Lower leg skin (tissue), 3 donors: ENCODE data around the gene GNG4.

Source experiments
- POLR2A ChIP-seq, 2 donors: fragments of 450-650 bp; IDR thresholded peaks; one replicate each; pipeline ENCODE4 v1.6.1; 2016 to 2017; ENCODE audit warnings: antibody characterized with exemption in 2 of 2, mild to moderate bottlenecking in 1 of 2, moderate library complexity in 1 of 2
- TF ChIP-seq, protein P1 (sequence below), 3 donors: fragments of 450-650 bp; IDR thresholded peaks; one replicate each; pipeline ENCODE4 v1.5.1; 2016; ENCODE audit warnings: antibody characterized with exemption in 3 of 3, mild to moderate bottlenecking in 3 of 3, moderate library complexity in 2 of 3

DNA sequence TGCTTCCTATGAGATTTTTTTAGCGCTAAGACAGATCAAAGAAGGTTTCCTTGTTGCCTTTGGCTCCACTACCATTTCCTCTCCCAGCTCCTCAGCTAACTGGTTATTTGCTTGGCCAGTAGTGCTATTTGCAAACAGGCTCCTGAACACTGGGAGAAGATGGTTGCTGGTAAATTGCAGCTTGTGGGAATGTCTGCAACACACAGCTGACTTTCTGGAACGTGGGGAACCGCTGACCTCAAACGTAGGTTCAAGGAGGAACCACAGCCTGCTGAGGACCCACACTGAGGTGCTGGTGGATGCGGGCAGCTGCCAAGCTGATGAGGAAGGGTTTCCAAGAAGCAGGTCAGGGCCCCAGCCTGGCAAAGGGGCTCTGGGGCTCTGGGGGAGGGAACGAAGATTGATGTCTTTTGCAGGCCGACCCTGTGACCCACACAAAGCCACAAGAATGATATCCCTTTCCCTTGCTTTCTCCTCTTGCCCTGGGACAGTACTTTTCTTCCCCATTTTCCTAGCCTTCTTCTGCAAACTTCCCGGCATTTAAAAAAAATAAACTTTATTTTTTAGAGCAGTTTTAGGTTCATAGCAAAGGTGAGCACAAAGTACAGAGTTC lies 24.8 kb downstream of the GNG4 start:
- TF ChIP-seq, protein P1, sequence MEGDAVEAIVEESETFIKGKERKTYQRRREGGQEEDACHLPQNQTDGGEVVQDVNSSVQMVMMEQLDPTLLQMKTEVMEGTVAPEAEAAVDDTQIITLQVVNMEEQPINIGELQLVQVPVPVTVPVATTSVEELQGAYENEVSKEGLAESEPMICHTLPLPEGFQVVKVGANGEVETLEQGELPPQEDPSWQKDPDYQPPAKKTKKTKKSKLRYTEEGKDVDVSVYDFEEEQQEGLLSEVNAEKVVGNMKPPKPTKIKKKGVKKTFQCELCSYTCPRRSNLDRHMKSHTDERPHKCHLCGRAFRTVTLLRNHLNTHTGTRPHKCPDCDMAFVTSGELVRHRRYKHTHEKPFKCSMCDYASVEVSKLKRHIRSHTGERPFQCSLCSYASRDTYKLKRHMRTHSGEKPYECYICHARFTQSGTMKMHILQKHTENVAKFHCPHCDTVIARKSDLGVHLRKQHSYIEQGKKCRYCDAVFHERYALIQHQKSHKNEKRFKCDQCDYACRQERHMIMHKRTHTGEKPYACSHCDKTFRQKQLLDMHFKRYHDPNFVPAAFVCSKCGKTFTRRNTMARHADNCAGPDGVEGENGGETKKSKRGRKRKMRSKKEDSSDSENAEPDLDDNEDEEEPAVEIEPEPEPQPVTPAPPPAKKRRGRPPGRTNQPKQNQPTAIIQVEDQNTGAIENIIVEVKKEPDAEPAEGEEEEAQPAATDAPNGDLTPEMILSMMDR (IDR thresholded peaks at IDR 0.05) = no peak
- no peak for TF ChIP-seq POLR2A (IDR thresholded peaks at IDR 0.05)
